ENCODE data around the gene VPS35L. TPM values are rescaled to one million over a fixed set of nuclear protein-coding genes. Genes with fewer than 3 reads are reported as not detected.
A peak's percentile ranks its signal among the peaks of the same experiment; 100 is the strongest.

VPS35L gene
- total and polyA plus RNA-seq, 2 of the 13 experiments (the other 11 are each of a cell fraction or from before 2014, with no cell fraction given), result 1.4 to 1.6 TPM

- TF ChIP-seq RERE (CRISPR knock-in tag; IDR thresholded peaks at IDR 0.05; ENCODE audit: low read depth) (peak; percentile 83), ZNF703 (CRISPR knock-in tag; IDR thresholded peaks at IDR 0.05; ENCODE audit: borderline replicate concordance) (no peak), JDP2 (CRISPR knock-in tag; IDR thresholded peaks at IDR 0.05; ENCODE audit: borderline replicate concordance) (no peak), ZNF230 (CRISPR knock-in tag; IDR thresholded peaks at IDR 0.05) (no peak), GMEB2 (CRISPR knock-in tag; IDR thresholded peaks at IDR 0.05; ENCODE audit: low read depth) (no peak), FOXP4 (CRISPR knock-in tag; IDR thresholded peaks at IDR 0.05) (peak; percentile 94), EP300 (IDR thresholded peaks at IDR 0.05; ENCODE audit: low read depth in 2 of 2, low read length in 2 of 2) (peak in 1 of 2 experiments; percentile 48; a peak in 2 of 4 replicates), EP300 (CRISPR knock-in tag; IDR thresholded peaks at IDR 0.05; ENCODE audit: borderline replicate concordance) (no peak), ZBTB1 (CRISPR knock-in tag; IDR thresholded peaks at IDR 0.05; ENCODE audit: borderline replicate concordance) (no peak), MZF1 (CRISPR knock-in tag; IDR thresholded peaks at IDR 0.05; ENCODE audit: borderline replicate concordance) (no peak), ZFP82 (CRISPR knock-in tag; IDR thresholded peaks at IDR 0.05; ENCODE audit: borderline replicate concordance) (no peak), NFYB (CRISPR knock-in tag; IDR thresholded peaks at IDR 0.05) (no peak), YEATS2 (CRISPR knock-in tag; IDR thresholded peaks at IDR 0.05; ENCODE audit: borderline replicate concordance) (no peak), MNT (IDR thresholded peaks at IDR 0.05) (no peak), ZBTB42 (CRISPR knock-in tag; IDR thresholded peaks at IDR 0.05) (no peak), ZBTB44 (CRISPR knock-in tag; IDR thresholded peaks at IDR 0.05) (no peak), ZNF614 (CRISPR knock-in tag; IDR thresholded peaks at IDR 0.05; ENCODE audit: borderline replicate concordance) (no peak), SRF (IDR thresholded peaks at IDR 0.05; ENCODE audit: low read depth, low read length) (no peak), NCOA5 (CRISPR knock-in tag; IDR thresholded peaks at IDR 0.05) (no peak)
Observed at GRCh38 chr16:19744670-19745069, 189.2 kb downstream of the VPS35L start (continued).

All from HepG2 (cell line).